Natural killer cell (primary cell): ENCODE results near the gene RAC2. TPM values are rescaled to one million over a fixed set of nuclear protein-coding genes. Genes with fewer than 3 reads are reported as not detected.

Experiments
- ATAC-seq, 3 donors: fragments of 150-1000 bp in 2 of 3; fragments of 200-7000 bp in 1 of 3; cut with Tn5 transposase; 1 replicate in 1 of 3; 2 replicates in 2 of 3; pipeline ENCODE4 v1.10.0; 2021; ENCODE audit warnings: mild to moderate bottlenecking in 2 of 3, moderate library complexity in 2 of 3
- DNase-seq, 2 donors: peaks; one replicate each; pipeline versions ENCODE4 v3.0.0 to v3.0.0-alpha.2; 2013 to 2021; ENCODE audit warnings: mixed read lengths in 1 of 2
- H3K27ac ChIP-seq: one replicate; pipeline ENCODE4 v1.5.1; 2013; ENCODE audit warnings: mild to moderate bottlenecking, low read length
- H3K27me3 ChIP-seq: one replicate; pipeline ENCODE4 v1.6.1; 2013; ENCODE audit warnings: low read length; ENCODE audit not compliant: control insufficient read depth, insufficient read depth
- H3K36me3 ChIP-seq: one replicate; pipeline ENCODE4 v1.6.1; 2013; ENCODE audit warnings: low read length; ENCODE audit not compliant: control insufficient read depth, insufficient read depth
- H3K4me1 ChIP-seq: one replicate; pipeline ENCODE4 v1.6.1; 2013; ENCODE audit warnings: low read length; ENCODE audit not compliant: control insufficient read depth, insufficient read depth
- H3K4me3 ChIP-seq: one replicate; pipeline ENCODE4 v1.5.1; 2013; ENCODE audit warnings: low read length
- H3K9me3 ChIP-seq: one replicate; pipeline ENCODE4 v1.6.1; 2013; ENCODE audit warnings: low read length; ENCODE audit not compliant: control insufficient read depth, insufficient read depth
- H3K27ac Mint-ChIP-seq, 2 donors: one replicate each; pipeline ENCODE4 v1.8.0; 2022; ENCODE audit warnings: mild to moderate bottlenecking in 2 of 2, mixed read lengths in 2 of 2, moderate library complexity in 1 of 2
- H3K27me3 Mint-ChIP-seq, 2 donors: one replicate each; pipeline ENCODE4 v1.8.0; 2022; ENCODE audit warnings: low read depth in 2 of 2, mixed read lengths in 2 of 2
- H3K36me3 Mint-ChIP-seq: one replicate; pipeline ENCODE4 v1.8.0; 2022; ENCODE audit warnings: mixed read lengths
- H3K4me1 Mint-ChIP-seq, 2 donors: one replicate each; pipeline ENCODE4 v1.8.0; 2022; ENCODE audit warnings: mixed read lengths in 2 of 2
- H3K4me3 Mint-ChIP-seq: one replicate; pipeline ENCODE4 v1.8.0; 2022; ENCODE audit warnings: mild to moderate bottlenecking, moderate library complexity, mixed read lengths
- H3K9me3 Mint-ChIP-seq, 2 donors: one replicate each; pipeline ENCODE4 v1.8.0; 2022; ENCODE audit warnings: mixed read lengths in 2 of 2
- CTCF ChIP-seq: fragments of 200-600 bp; IDR thresholded peaks from one replicate; pipeline ENCODE4 v1.8.0; 2022; ENCODE audit warnings: antibody characterized with exemption
- WGBS: methylation state at CpG from one replicate; pipeline ENCODE4 v1.1.7; 2013; ENCODE audit warnings: missing lambda C conversion rate; ENCODE audit not compliant: insufficient coverage; 5-methylcytosine and 5-hydroxymethylcytosine counted together
- intact Hi-C: fragments of 100-400 bp; cut with micrococcal nuclease; formaldehyde crosslinking; loops from one replicate; pipeline ENCODE4 v1.14.2; 2022
- total RNA-seq, 4 donors: library from RNA; stranded (reverse); fragments of 120-200 nt in 1 of 4; gene quantifications; one replicate each; pipeline versions ENCODE4 v1.2.3 to v1.2.4, GENCODE V29; 2013 to 2022

Gene RAC2
- total RNA-seq, 3 donors from 2014 or later (not counting 1 experiment from before 2014, with no cell fraction given), result 647 to 744 (median 741) TPM

GRCh38 chr22:37226514-37226913, 17.6 kb downstream of the RAC2 start:
- no peaks in the 10 kb centered on the region for H3K9me3 ChIP-seq
- H3K27me3 Mint-ChIP-seq, result no peaks in the 10 kb centered on the region
- no peak overlapping the region for H3K4me3 Mint-ChIP-seq
- peaks cover 0 to 3% of the 10 kb centered on the region in 2 donors for H3K9me3 Mint-ChIP-seq
- H3K36me3 Mint-ChIP-seq, result peaks cover 20% of the 10 kb centered on the region
- no peak for ATAC-seq
- intact Hi-C loops, result loop anchor here (5.0 kb wide), 1 partner anchor 36 kb away; no protein-coding TSS in a partner anchor
- peaks cover 86 to 92% of the 10 kb centered on the region in 2 donors for H3K4me1 Mint-ChIP-seq
- peak overlapping the region; percentile 20 for H3K27ac ChIP-seq
- 87% methylated on average over 13 of the region's 14 CpGs for whole genome bisulfite sequencing
- H3K27me3 ChIP-seq, result no peaks in the 10 kb centered on the region
- H3K27ac Mint-ChIP-seq, result peak overlapping the region; percentile 91
- no peak for TF ChIP-seq CTCF
- no peak overlapping the region for H3K4me3 ChIP-seq
- H3K36me3 ChIP-seq, result peaks cover 70% of the 10 kb centered on the region
- peak in 1 of 2 donors; percentile 24 for DNase-seq
- peaks cover 94% of the 10 kb centered on the region for H3K4me1 ChIP-seq

DNA sequence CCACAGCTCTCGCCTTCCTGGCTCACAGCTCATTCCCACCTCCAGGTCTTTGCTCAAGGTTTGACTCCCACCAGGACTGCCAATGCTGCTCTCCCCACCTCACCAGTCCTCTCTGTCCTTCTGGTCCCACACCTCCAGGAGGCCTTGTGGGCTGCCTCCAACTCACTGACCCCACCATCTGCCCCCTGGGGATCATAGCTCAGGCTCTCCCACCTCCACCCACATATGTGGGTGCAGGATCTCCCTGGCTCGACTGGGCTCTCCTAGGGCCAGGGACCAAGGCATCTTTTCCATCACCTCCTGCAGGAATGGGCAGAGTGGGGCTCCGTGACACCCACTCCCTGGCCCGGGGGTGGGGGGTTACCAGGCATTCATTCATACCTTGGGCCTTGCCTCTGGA, 18.0 kb downstream of the RAC2 start:
- H3K4me1 Mint-ChIP-seq, result peaks cover 86 to 92% of the 10 kb centered on the region in 2 donors
- H3K36me3 ChIP-seq, result peaks cover 66% of the 10 kb centered on the region
- DNase-seq (no peak), ATAC-seq (no peak)
- peak overlapping the region; percentile 20 for H3K27ac ChIP-seq
- no peaks in the 10 kb centered on the region for H3K9me3 ChIP-seq
- 74% methylated on average over 4 of the region's 4 CpGs for WGBS
- no peak overlapping the region for H3K4me3 ChIP-seq
- H3K36me3 Mint-ChIP-seq, result peaks cover 20% of the 10 kb centered on the region
- intact Hi-C loops, result loop anchor here (5.0 kb wide), 1 partner anchor 36 kb away; no protein-coding TSS in a partner anchor
- H3K4me1 ChIP-seq, result peaks cover 94% of the 10 kb centered on the region
- H3K27me3 Mint-ChIP-seq, result no peaks in the 10 kb centered on the region
- TF ChIP-seq CTCF, result no peak
- H3K27me3 ChIP-seq, result no peaks in the 10 kb centered on the region
- H3K9me3 Mint-ChIP-seq, result peaks cover 0 to 3% of the 10 kb centered on the region in 2 donors
- peak overlapping the region; percentile 91 for H3K27ac Mint-ChIP-seq
- H3K4me3 Mint-ChIP-seq, result no peak overlapping the region

DNA sequence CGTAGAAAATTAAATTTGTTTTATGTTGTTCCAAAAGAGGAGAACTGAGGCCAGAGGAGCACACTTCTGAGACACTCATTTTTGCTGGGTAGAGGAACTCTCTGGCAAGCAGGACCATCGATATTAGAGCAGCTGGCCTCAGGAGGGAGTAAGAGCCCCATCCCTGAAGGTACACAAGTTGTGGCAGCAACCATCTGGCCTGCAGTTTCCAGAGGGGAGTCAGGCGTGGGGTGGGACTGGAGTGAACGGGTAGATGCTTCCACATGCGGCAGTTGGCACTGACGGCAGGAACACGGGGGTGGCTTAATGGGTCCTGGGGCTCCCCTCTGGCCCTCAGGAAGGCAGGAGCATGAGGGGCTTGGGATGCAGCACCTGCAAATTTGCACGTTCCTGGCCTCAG, 18.6 kb downstream of the RAC2 start:
- H3K27ac Mint-ChIP-seq, result peak overlapping the region; percentile 91
- no peak for ATAC-seq
- Histone ChIP-seq H3K4me3 (no peak overlapping the region), H3K27me3 (no peaks in the 10 kb centered on the region), H3K36me3 (peaks cover 59% of the 10 kb centered on the region), H3K9me3 (no peaks in the 10 kb centered on the region), H3K27ac (peak overlapping the region; percentile 78), H3K4me1 (peaks cover 94% of the 10 kb centered on the region)
- H3K27me3 Mint-ChIP-seq, result no peaks in the 10 kb centered on the region
- H3K36me3 Mint-ChIP-seq, result peaks cover 20% of the 10 kb centered on the region
- intact Hi-C loops, result loop anchor here (5.0 kb wide), 1 partner anchor 37 kb away; no protein-coding TSS in a partner anchor
- peak overlapping the region; percentile 21 for H3K4me3 Mint-ChIP-seq
- WGBS, result 74% methylated on average over 8 of the region's 8 CpGs
- peaks cover 86 to 92% of the 10 kb centered on the region in 2 donors for H3K4me1 Mint-ChIP-seq
- peak in 1 of 2 donors; percentile 51 for DNase-seq
- TF ChIP-seq CTCF, result no peak
- H3K9me3 Mint-ChIP-seq, result peaks cover 0 to 3% of the 10 kb centered on the region in 2 donors
